ENCODE results near the gene PSPN.
A peak's percentile ranks its signal among the peaks of the same experiment; 100 is the strongest.
"Not testable (repeated sequence)": the region's sequence is repeated elsewhere in the genome, so short reads cannot be mapped to it uniquely, and the experiment has no call there.

The PSPN gene

DNA sequence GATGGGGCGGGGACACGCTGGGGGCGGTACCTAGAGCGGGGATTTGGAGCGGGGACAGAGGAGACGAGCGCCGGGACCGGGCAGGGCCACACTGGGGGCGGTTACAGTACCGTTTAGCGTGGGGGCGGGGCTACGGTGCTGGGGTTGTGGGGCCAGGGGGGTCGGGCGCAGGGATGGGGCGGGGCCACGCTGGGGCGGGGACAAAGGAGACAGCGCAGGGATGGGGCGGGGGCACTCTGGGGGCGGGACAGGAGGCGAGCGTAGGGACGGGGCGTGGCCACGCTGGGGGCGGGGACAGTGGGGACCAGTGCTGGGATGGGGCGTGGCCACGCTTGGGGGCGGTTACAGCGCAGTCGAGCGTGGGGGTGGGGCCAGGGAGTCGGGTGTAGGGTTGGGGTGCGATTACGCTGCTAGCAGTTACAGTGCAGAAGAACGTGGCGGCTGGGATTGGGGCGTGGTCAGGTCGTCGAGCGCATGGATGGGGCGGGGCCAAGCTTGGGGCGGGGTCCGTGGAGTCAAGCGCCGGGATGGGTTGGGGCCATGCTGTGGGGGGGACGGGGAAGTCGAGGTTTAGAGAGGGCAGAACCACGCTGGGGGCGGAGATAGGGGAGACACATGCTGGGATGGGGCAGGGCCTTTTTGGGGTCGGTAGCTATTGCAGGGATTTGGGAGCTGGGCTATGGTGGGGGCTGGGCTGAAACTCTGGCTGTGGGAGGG, 2.5 kb downstream of the PSPN start:
- peak; percentile 99 for DNase-seq (ENCODE audit: low spot score)

DNA sequence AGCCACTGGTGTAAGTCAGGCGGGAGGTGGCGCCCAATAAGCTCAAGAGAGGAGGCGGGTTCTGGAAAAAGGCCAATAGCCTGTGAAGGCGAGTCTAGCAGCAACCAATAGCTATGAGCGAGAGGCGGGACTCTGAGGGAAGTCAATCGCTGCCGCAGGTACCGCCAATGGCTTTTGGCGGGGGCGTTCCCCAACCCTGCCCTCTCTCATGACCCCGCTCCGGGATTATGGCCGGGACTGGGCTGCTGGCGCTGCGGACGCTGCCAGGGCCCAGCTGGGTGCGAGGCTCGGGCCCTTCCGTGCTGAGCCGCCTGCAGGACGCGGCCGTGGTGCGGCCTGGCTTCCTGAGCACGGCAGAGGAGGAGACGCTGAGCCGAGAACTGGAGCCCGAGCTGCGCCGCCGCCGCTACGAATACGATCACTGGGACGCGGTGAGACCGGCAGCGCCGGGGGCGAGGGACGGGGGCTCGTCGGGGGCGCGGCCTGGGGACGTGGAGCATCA, 3.1 kb downstream of the PSPN start, which contains the start of gene ALKBH7:
Gene ALKBH7 (plus strand): TSS at position 201 of the 502 bp plus-strand sequence. CDS start 27 bp downstream, at position 228.
- peak; percentile 97 for DNase-seq (ENCODE audit: low spot score)

DNA sequence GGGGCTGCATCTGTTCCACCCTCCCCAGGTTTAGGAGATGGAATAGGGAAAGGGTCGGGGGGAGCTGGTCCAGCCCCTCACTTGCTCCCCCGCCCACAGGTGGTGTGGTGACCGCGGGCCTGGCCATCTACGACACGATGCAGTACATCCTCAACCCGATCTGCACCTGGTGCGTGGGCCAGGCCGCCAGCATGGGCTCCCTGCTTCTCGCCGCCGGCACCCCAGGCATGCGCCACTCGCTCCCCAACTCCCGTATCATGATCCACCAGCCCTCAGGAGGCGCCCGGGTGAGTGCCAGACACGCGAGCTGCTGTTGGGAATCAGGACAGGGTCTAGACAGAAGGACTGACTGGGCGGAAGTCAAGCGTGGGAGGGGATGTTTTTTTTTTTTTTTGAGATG, 11.4 kb downstream of the PSPN start:
- no peak for DNase-seq (ENCODE audit: low spot score)

DNA sequence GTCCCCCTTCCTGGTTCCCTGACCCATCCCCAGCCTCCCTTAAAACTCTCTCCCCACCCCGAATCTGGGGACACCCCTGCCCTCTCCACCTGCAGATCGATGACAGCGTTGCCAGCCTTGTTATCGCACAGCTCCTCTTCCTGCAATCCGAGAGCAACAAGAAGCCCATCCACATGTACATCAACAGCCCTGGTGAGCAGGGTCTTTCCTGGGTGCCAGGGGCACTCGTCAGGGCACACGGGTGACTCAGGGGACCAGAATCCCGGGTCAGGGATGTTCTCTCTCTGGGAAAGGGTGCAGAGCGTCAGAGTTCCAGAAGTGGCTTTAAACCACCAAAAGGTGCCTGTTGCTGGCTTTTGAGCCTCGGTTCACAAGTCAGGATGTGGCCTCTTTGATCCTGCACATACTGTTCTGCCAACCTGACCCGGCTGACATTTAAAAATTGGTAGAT, 13.4 kb downstream of the PSPN start:
- no peak for DNase-seq (ENCODE audit: low spot score)

DNA sequence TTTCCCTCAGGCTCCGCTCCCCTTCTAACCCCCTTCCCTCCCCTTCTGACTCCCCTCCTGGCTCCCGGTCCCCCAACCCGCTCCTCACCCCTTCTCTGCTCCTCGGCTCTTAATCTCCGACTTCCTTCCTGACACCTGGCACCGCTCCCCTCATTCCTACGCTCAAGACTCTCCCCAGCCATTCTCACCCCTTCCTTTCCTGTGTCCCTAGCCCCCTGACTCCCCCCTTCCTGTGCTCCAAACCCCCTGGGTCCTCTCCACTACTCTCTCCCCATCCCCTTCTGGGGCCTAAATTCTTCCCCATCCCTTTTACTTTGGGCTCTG, 13.7 kb downstream of the PSPN start:
- DNase-seq (ENCODE audit: low spot score), result no peak

DNA sequence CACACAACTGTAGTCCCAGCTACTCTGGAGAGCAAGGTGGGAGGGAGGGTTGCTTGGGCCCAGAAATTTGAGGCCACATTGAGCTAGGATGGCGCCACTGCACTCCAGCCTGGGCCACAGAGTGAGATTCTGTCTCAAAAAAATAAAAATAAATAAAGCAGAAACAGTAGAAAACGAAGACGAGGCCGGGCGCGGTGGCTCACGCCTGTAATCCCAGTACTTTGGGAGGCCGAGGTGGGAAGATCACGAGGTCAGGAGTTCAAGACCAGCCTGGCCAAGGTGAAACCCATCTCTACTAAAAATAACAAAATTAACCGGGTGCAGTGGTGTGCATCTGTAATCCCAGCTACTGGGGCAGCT, 14.9 kb downstream of the PSPN start:
- DNase-seq (ENCODE audit: low spot score), result not testable (repeated sequence)

DNA sequence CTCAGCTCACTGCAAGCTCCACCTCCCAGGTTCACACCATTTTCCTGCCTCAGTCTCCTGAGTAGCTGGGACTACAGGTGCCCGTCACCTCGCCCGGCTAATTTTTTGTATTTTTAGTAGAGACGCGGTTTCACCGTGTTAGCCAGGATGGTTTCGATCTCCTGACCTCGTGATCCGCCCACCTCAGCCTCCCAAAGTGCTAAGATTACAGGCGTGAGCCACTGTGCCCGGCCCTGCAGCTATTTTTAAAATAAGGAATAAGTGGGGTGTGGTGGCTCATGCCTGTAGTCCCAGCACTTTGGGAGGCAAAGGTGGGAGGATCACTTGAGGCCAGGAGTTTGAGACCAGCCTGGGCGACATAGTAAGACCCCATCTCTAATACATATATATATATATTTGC, 15.3 kb downstream of the PSPN start:
- DNase-seq (ENCODE audit: low spot score), result not testable (repeated sequence)

DNA sequence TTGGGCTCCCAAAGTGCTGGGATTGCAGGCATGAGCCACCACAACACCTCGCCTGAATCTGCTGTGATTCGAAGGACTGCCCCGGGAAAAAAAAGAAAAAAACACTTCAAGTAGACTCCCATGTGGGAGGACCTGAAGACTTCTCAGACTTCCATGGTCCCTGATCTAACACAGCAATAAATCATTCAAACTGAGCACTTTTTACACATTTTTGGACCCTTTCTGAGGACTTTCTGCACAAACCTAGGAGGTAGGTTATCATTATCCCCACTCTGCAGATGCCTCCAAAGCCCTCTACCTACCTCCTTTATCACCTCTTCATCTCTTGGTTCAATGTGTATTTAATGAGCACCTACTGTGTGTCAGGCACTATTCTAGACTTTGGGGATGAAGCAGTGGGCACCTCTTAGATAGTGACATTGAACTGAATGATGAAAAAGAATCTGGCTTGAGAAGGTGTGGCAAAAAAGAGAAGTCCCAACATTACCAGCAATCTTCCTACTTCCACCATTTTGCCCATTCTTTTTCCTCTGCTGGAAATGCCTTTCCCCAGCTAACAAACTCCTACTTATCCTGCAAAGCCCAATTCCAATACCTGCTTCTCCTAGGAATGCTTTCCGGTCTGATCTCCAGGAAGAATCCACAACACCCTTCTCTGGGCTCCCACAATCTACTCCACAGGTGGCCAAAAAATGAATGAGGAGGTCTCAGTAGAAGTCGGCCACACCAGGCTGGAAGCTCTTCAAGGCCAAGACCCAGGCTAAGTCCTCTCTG, 16.0 kb downstream of the PSPN start:
- DNase-seq (ENCODE audit: low spot score), result no peak

DNA sequence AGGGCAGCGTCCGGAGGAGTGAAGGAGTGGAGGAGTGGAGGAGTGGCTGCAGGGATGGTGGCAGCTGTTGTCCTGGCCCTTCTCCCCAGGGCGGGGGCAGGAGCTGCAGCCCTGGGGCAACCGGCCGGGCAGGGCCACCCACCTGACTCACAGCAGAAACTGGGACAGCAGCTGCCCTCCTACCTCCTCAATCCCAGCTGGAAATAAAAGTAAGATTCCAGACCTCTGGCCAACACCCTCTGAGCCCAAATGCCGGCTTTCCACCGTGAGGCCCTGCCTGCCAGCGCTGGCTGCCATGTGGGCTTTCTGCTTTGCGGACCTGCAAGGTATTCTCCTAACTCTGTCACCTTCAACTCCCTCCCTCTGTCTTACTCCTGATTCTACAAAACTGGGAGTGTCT, 17.7 kb downstream of the PSPN start:
- no peak for DNase-seq (ENCODE audit: low spot score)

DNA sequence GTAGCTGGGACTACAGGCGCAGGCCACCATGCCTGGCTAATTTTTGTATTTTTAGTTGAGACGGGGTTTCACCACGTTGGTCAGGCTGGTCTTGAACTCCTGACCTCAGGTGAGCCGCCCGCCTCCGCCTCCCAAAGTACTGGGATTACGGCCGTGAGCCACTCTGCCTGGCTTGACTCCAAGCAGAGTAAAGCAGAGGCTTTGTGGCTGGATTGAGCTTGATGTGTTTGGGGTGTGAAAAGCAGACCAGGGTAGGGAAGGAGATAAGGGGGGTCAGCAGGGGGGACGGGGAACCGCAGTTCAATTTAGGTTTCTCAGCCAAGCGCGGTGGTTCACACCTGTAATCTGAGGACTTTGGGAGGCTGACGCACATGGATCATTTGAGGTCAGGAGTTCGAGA, 18.6 kb downstream of the PSPN start:
- no peak for DNase-seq (ENCODE audit: low spot score)

DNA sequence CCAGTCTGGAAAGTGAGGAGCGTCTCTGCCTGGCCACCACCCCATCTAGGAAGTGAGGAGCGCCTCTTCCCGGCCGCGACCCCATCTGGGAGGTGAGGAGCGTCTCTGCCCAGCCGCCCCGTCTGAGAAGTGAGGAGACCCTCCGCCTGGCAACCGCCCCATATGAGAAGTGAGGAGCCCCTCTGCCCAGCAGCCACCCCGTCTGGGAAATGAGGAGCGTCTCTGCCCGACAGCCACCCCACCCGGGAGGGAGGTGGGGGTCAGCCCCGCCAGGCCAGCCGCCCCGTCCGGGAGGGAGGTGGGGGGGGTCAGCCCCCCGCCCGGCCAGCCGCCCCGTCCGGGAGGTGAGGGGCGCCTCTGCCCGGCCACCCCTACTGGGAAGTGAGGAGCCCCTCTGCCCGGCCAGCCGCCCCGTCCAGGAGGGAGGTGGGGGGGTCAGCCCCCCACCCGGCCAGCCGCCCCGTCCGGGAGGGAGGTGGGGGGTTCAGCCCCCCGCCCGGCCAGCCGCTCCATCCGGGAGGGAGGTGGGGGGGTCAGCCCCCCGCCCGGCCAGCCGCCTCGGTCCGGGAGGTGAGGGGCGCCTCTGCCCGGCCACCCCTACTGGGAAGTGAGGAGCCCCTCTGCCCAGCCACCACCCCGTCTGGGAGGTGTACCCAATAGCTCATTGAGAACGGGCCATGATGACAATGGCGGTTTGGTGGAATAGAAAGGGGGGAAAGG, 20.3 kb downstream of the PSPN start:
- not testable (repeated sequence) for DNase-seq (ENCODE audit: low spot score)

DNA sequence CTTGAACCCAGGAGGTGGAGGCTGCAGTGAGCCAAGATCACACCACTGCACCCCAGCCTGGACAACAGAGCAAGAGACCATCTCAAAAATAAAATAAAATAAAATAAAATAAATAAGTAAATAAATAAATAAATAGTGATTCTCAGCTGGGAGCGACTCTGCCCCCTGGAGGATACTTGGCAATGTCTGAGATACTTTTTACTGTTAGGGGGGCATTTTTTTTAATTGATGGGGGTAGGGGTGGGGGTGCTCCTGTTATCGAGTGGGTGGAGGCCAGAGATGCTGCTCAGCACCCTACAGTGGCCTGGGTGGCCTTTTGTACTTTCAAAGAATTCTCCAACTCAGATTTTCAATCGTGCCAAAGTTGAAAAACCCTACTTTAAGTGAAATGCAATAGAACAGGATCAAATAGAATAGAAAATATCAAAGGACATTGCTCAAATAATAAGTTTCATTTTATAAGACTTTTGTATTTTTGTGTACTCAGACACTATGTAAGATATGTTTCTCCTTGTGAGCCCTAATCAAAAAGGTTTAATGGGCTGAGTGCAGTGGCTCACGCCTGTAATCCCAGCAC, 21.5 kb downstream of the PSPN start:
- peak; percentile 43 for DNase-seq (ENCODE audit: low spot score)

DNA sequence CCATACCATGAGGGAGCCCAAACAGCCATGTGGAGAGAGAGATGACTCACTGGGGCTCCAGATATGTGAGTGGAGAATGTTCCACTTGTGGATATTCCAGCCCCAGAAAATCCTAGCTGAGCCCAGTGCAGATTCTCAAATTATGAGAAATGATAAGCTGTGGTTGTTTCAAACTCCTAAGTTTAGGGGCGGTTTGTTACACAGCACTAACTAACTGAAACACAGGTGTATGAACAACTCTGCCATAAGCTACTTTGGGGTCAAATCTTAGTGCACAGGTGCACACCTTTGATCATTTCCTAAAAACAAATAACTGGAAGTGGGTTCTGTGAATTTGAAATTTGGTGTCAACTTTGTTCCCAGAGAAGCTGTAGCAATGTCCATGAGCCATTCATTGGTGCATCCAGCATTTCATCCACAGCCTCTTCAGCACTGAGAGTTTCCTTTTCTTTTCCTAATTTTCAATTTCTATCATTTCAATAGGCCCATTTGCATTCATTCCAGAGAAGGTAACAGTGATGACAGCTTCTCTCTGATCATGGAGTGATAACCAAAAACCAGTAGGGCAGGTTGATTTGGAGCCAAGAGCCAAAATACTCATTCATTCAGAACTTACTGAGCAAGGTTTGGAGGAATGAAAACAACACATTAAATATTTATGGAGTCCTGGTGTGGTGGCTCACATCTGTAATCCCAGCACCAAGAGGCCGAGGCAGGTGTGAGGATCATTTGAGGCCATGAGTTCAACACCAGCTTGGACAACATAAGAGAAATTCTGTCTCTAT, 23.2 kb downstream of the PSPN start:
- DNase-seq (ENCODE audit: low spot score), result no peak

DNA sequence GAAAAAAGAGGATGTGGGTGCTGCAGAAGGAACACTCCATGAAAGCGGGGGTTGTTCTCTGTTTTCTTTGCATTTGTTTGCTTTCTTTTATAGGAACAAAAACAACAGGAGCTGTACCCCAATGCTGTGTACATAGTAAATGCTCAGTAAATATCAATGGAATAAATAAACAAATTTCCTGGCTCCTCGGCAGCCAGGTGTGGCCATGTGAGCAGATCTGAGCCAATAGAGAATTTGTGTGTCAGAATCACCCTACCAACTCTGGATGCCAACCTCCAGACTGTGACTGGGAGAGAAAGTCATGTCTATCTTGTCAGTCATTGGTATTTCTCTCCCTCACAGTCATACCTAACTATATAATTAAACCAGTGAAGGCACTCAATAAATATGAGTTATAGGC, 25.0 kb downstream of the PSPN start:
- no peak for DNase-seq (ENCODE audit: low spot score)

DNA sequence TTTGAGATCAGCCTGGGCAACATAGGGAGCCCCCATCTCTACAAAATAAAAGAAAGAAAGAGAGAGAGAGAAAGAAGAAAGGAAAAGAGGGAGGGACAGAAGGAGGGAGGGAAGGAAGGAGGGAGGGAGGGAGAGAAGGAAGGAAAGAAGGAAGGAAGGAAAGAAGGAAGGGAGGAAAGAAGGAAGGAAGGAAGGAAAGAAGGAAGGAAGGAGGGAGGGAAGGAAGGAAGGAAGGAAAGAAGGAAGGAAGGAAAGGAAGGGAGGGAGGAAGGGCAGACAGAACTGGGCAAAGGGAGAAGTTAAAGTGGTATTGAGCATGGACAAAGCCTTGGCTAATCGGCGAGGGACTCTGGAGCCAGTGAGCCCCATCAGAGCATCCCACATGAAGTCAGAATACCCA, 26.5 kb downstream of the PSPN start:
- not testable (repeated sequence) for DNase-seq (ENCODE audit: low spot score)

DNA sequence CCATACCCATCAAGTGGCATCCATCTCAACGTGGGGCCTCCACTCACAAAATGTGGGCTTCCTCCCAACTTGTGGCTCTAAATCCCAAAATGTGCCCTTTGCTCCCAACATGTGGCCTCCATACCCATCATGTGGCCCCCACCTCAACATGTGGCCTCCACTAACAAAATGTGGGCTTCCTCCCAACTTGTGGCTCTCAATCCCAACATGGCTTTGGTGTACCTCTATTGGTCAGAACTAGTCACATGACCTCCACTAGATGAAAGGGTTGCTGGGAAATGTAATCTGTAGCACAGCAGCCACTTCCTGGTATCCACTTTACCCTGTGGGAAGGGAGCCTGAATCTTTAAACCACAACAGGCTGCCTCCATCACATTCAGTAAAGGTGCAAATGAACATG, 32.3 kb downstream of the PSPN start:
- no peak for DNase-seq (ENCODE audit: low spot score)

DNA sequence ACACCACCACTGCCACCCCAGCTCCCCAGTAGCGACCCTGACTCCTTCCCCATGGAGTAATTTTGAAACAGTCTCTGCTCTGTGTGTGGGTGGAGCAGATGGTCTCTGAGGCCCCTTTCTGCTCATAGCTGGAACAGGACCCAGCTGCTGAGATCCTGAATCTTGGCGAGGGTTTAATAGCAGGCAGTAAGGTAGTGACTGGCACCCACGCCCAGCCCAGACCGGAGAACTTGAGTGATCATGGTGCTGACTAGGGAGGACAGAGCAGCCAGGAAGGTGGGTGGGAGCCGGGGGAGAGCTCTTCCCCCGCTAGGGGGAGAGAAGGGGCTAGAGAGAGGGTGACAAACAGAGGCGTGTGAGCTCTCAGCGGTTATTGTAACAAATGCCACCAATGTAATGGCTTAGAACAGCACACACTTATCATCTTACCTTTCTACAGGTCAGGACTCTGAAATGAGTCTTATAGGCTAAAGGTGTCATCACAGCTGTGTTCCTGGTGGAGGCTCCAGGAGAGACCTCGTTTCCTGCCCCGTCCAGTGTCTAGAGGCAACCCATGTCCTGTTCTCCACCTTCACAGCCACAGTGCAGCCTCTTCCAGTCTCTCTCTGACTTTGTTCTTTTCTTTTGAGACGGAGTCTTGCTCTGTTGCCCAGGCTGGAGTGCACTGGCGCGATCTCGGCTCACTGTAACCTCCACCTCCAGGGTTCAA, 35.1 kb downstream of the PSPN start:
- no peak for DNase-seq (ENCODE audit: low spot score)

DNA sequence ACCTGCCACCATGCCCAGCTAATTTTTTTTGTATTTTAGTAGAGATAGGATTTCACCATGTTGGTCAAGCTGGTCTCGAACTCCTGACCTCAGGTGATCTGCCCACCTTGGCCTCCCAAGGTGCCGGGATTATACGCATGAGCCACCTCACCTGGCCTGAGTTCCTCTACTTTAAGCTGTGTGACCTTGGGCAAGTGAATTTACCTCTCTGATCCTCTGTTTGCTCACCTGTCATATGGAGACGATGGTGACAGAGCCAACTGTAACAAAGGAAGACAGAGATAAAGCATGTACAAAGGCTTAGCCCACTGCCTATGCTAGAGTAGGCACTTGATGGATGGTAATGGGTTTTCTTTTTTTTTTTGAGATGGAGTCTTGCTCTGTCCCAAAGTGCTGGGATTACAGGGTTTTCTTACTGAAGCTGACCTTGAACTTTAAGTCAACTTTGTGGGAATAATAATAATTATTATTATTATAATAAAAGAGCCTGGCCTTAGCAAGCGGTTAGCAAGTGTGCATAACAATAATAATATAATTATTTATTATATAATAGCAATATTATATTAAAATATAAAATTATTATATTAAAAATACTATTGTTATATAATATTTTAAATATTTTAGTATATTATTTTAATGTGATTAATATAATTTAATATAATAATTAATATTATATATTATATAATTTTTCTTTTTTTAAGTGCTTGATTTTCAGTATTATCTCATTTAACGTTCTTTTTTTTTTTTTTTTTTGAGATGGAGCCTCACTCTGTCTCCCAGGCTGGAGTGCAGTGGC, 41.0 kb downstream of the PSPN start:
- no peak for DNase-seq (ENCODE audit: low spot score)

DNA sequence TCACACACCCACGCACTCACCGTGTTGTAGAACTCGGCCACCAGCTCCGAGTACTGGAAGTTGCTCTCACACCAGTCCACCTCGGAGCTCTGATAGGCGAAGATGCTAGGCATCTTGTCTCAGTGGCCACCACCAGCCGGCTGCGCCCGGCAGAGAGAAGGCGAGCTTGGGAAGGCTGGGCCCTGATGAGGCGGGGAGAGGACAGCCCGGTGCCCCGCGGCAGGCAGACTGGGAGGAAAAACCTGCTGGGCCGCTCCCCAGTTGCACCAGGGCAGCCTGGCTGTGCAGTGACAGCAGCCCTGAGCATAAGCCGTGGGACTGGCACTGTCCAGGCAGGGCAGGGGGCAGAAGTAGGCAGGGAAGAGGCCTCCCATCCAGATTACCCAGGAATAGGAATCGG, 42.3 kb downstream of the PSPN start, which contains the start of gene ACER1:
Gene ACER1 (minus strand): TSS at position 174 of the 400 bp plus-strand sequence. CDS start 61 bp downstream, at position 113.
- no peak for DNase-seq (ENCODE audit: low spot score)

DNA sequence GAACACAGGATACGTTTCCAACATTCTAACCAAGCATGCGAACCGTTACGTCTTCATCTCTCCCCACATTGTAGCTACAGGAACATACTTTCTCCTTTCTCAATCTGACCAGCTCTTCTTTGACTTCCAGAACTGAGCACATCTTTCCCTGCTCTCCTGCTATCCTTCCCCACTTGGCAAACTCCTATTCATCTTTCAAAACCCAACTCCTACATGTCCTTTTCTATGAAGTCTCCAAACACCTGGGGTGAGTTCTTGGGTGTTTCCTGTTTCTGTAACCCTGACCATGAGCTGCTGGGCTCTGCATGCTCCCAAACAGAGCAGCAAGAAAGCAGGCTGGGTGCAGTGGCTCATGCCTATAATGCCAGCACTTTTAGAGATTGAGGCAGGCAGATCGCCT, 48.9 kb downstream of the PSPN start:
- no peak for DNase-seq (ENCODE audit: low spot score)

All from AG08396 (cell line).